Skeletal muscle tissue (tissue), 4 donors: ENCODE data around the gene KRT84. TPM values are rescaled to one million over a fixed set of nuclear protein-coding genes. Genes with fewer than 3 reads are reported as not detected.

Experiments
- H3K27ac ChIP-seq: one replicate; pipeline ENCODE4 v1.7.0; 2013; ENCODE audit warnings: mild to moderate bottlenecking, low read depth, low read length, inconsistent platforms
- H3K27me3 ChIP-seq, 3 donors: one replicate each; pipeline ENCODE4 v1.7.0; 2013; ENCODE audit warnings: low read length in 3 of 3; ENCODE audit not compliant: control insufficient read depth in 3 of 3, insufficient read depth in 3 of 3
- H3K36me3 ChIP-seq, 3 donors: one replicate each; pipeline ENCODE4 v1.7.0; 2013; ENCODE audit warnings: low read length in 3 of 3; ENCODE audit not compliant: control insufficient read depth in 3 of 3, insufficient read depth in 3 of 3
- H3K4me1 ChIP-seq, 3 donors: one replicate each; pipeline ENCODE4 v1.7.0; 2013; ENCODE audit warnings: low read length in 3 of 3, mild to moderate bottlenecking in 3 of 3; ENCODE audit not compliant: control insufficient read depth in 3 of 3, insufficient read depth in 3 of 3
- H3K4me3 ChIP-seq, 3 donors: one replicate each; pipeline ENCODE4 v1.7.0; 2013; ENCODE audit warnings: low read length in 3 of 3
- H3K9ac ChIP-seq, 3 donors: one replicate each; pipeline ENCODE4 v1.7.0; 2013; ENCODE audit warnings: low read length in 3 of 3, mild to moderate bottlenecking in 3 of 3, moderate library complexity in 2 of 3, low read depth in 1 of 3
- H3K9me3 ChIP-seq, 3 donors: one replicate each; pipeline ENCODE4 v1.7.0; 2013; ENCODE audit warnings: low read length in 3 of 3; ENCODE audit not compliant: control insufficient read depth in 3 of 3
- total RNA-seq: library from RNA; depleted of rRNA; stranded (reverse); fragments of >200 nt; gene quantifications from one replicate; pipeline ENCODE4 v1.2.3, GENCODE V29; 2014
- donor health status: Osteomylitis.

The KRT84 gene
- total RNA-seq, 1 donor from 2014 or later: not detected

DNA sequence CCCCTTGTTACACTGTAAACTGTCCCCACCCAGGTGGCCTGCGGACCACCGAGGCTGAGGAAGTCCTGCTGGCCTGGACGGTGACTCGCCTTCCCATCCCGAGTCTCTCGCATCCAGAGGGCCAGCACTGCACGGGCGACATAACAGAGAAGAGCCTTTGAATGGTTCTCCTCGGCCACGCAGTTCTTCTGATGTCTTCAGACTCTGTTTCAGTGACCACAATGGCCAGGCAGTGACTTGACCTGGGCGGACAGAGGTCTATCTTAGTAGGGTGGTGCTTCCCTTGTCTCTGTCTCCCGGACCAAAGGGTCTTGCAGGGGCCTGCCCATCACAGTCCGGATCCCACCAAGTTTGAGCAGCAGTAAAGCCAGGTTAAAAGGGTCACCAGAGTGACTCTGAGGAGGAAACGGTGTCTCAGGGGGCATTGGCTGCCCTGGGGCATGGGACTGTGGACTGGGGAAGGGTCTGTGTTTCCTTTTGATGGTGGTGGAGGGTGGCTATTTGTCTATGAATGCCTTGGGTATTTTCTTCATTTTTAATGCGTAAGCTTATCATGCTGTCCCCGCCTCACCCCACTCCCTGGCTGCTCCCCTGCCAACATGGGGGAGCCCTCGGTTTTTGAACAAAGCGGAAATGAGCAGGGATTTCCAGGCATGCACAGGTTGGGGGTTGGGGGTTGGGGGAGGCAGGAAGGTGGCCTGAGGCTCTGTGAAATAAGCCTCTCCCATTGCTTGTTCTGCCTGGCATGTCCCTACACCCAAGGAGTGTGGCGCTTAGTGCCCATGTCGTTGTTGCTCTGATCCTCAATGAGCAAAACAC lies 28.5 kb downstream of the KRT84 start:
- Histone ChIP-seq H3K27me3 (peaks cover 0 to 26% (median 12%) of the 10 kb centered on the region in 3 donors), H3K36me3 (no peaks in the 10 kb centered on the region), H3K27ac (no peak overlapping the region), H3K4me3 (no peak overlapping the region), H3K4me1 (peaks cover 0 to 10% (median 4%) of the 10 kb centered on the region in 3 donors), H3K9ac (no peak overlapping the region), H3K9me3 (no peaks in the 10 kb centered on the region)

DNA sequence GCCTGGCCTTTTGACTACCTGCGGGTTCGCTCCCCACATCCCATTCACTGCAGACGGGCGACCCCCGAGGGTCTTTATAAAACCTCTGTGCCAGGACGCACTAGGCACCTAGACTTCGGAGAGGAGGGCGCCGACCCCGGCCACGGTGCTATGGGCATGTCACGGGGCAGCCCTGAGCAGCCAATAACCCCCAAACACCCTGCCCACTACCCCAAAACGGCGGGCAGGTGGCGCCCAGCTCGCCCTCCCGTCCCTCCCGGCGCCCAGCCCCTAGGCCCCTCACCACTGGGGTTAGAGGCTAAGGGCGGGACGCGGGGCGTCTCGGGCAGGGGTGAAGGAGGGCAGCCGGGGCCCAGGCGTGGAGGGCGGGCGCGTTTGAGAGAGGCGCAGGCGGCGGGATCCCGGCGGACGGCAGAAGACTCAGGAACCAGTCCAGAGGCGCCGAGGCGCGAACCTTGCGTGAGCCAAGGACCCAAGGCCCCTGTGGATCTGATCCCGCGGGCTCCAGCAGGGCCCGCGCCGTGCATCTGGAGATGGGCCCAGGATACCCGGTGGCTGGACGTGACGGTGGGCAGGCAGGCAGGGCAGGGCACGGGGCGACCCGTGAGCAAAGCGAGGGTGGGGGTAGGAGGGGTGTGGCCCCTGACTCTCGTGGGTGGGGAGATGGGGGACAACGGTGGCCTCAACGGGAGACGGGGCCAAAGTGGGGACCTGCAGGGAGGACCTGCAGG lies 29.3 kb downstream of the KRT84 start:
- Histone ChIP-seq H3K9me3 (no peaks in the 10 kb centered on the region), H3K27ac (no peak overlapping the region), H3K27me3 (peaks cover 0 to 26% (median 13%) of the 10 kb centered on the region in 3 donors), H3K36me3 (no peaks in the 10 kb centered on the region), H3K4me3 (no peak overlapping the region), H3K4me1 (peaks cover 0 to 10% (median 4%) of the 10 kb centered on the region in 3 donors), H3K9ac (no peak overlapping the region)

- Histone ChIP-seq H3K27me3 (peaks cover 0 to 23% (median 17%) of the 10 kb centered on the region in 3 donors), H3K4me3 (no peak overlapping the region), H3K4me1 (peaks cover 0 to under 1% (median 0%) of the 10 kb centered on the region in 3 donors), H3K27ac (no peak overlapping the region), H3K9me3 (no peaks in the 10 kb centered on the region), H3K36me3 (no peaks in the 10 kb centered on the region), H3K9ac (no peak overlapping the region)
These were observed 30.3 kb downstream of the KRT84 start for GRCh38 chr12:52355176-52355575.

- no peak overlapping the region for H3K27ac ChIP-seq
- H3K4me3 ChIP-seq: no peak overlapping the region
- H3K9me3 ChIP-seq: no peaks in the 10 kb centered on the region
These were observed 31.3 kb downstream of the KRT84 start for GRCh38 chr12:52354200-52354599.

GRCh38 chr12:52353766-52354165 lies 31.7 kb downstream of the KRT84 start:
- Histone ChIP-seq H3K4me1 (no peaks in the 10 kb centered on the region), H3K9ac (no peak overlapping the region), H3K27ac (no peak overlapping the region), H3K27me3 (peaks cover 0 to 23% (median 17%) of the 10 kb centered on the region in 3 donors), H3K4me3 (no peak overlapping the region), H3K9me3 (no peaks in the 10 kb centered on the region), H3K36me3 (no peaks in the 10 kb centered on the region)

More at GRCh38 chr12:52354200-52354599, 31.3 kb downstream of the KRT84 start:
- no peaks in the 10 kb centered on the region for H3K36me3 ChIP-seq
- H3K4me1 ChIP-seq: no peaks in the 10 kb centered on the region
- H3K9ac ChIP-seq: no peak overlapping the region
- peaks cover 0 to 23% (median 17%) of the 10 kb centered on the region in 3 donors for H3K27me3 ChIP-seq

DNA sequence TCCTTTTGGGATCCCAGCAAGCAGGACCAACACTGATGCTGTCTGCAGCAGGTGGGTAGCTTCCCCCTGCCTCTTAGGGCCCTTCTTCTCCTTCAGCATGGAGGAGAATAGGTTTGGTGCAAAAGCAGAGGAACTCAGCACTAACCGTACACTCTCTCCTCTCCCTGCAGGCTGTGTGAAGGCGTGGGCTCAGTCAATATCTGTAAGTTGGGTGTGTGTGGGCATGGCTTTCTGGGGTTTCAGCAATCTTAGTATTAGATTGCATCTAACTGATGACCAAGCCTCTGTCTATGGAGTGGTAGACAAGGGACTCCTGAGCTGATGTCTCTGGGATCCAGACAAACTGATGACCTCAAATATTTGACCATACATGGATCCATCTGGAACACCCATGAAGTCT lies 32.5 kb downstream of the KRT84 start:
- no peaks in the 10 kb centered on the region for H3K9me3 ChIP-seq
- no peak overlapping the region for H3K4me3 ChIP-seq
- H3K27me3 ChIP-seq: peaks cover 0 to 23% (median 17%) of the 10 kb centered on the region in 3 donors
- H3K36me3 ChIP-seq: no peaks in the 10 kb centered on the region
- H3K9ac ChIP-seq: no peak overlapping the region
- no peaks in the 10 kb centered on the region for H3K4me1 ChIP-seq
- H3K27ac ChIP-seq: no peak overlapping the region

DNA sequence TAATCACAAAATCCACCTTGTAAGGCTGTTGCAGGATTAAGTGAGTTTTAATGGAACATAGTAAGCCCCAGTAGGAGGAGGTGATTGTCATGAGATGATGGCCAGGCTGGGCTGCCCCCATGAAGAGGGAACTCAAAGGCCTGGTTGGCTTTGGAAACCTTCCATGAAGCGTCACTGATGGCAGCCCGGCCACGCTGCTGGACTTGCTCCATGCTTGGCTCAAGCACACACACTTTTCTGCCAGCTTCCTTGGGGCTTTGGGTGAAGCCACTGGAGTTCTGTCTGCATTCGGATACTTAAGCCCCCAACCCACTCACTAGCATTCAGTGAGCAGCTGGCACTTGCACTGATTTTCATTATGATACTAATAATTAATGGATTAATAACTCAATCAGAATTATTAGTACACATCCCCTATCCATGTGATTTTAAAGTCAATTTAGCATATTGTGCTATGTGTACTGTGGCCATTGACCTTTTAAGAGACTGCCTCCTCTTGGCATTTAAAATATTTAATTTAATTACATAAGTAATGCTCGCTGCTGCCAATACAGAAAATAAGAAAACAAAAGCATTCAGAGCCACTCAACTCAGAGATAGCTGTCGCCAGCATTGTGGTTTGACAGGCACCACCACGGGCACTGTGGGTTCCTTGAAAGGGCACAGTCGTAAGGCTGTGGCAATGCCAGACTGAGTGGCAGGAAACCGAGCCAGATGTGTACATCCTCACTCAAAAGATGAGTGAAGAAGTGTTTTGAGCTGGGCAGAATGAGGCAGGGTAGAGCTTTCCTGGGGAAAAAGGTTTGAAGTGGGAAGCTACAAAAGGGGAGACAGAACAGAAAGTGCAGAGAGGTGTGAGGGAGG lies 34.0 kb downstream of the KRT84 start:
- Histone ChIP-seq H3K27me3 (peaks cover 0 to 13% (median 13%) of the 10 kb centered on the region in 3 donors), H3K27ac (no peak overlapping the region)

DNA sequence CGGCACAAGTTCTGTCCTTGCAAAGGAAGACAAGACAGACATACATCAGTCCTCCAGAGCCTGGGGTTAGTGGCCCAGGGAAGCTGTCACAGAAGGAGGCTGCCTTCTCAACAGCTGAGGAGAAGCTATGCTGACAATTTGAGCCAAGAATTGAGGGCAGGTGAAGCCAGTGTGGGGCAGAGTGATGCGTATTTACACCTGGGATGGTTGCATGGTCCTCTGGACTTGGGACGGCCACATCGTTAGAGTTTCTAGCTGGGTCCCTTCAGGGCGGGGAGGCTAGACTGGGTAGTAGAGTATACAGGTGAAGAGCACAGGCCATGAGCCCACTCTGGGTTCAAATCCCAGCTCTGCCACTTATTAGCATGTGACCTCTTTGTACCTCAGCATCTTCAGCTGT lies 34.7 kb downstream of the KRT84 start:
- H3K9ac ChIP-seq: no peak overlapping the region
- peaks cover 0 to 13% (median 13%) of the 10 kb centered on the region in 3 donors for H3K27me3 ChIP-seq
- no peaks in the 10 kb centered on the region for H3K4me1 ChIP-seq
- no peak overlapping the region for H3K27ac ChIP-seq
- H3K4me3 ChIP-seq: no peak overlapping the region
- H3K36me3 ChIP-seq: no peaks in the 10 kb centered on the region
- H3K9me3 ChIP-seq: no peaks in the 10 kb centered on the region

More for the DNA sequence above, 34.0 kb downstream of the KRT84 start:
- H3K9me3 ChIP-seq: no peaks in the 10 kb centered on the region
- no peaks in the 10 kb centered on the region for H3K36me3 ChIP-seq
- H3K9ac ChIP-seq: no peak overlapping the region
- H3K4me1 ChIP-seq: no peaks in the 10 kb centered on the region
- no peak overlapping the region for H3K4me3 ChIP-seq

- Histone ChIP-seq H3K4me3 (no peak overlapping the region), H3K27me3 (peaks cover 0 to 13% (median 9%) of the 10 kb centered on the region in 3 donors), H3K9ac (no peak overlapping the region), H3K4me1 (no peaks in the 10 kb centered on the region), H3K9me3 (no peaks in the 10 kb centered on the region), H3K27ac (no peak overlapping the region), H3K36me3 (no peaks in the 10 kb centered on the region)
These were observed 35.3 kb downstream of the KRT84 start for GRCh38 chr12:52350021-52350620.
